Prostate gland (tissue), 2 donors: ENCODE measurements around the gene TRAP1.

Source experiments
- POLR2A ChIP-seq: fragments of 450-650 bp; IDR thresholded peaks from one replicate; pipeline ENCODE4 v1.6.1; 2016; ENCODE audit warnings: antibody characterized with exemption, mild to moderate bottlenecking
- POLR2AphosphoS5 ChIP-seq: sonication (generic); formaldehyde crosslinking; IDR thresholded peaks from one replicate; pipeline ENCODE4 v1.6.1; 2017; ENCODE audit warnings: antibody characterized with exemption
- TF ChIP-seq, protein P1 (sequence below), 4 experiments: fragments of 200-600 bp in 2 of 4; fragments of 450-650 bp in 2 of 4; sonication (generic) in 2 of 4; IDR thresholded peaks; 1 replicate in 3 of 4; 2 replicates in 1 of 4; pipeline ENCODE4 v1.5.1; 2016 to 2019; ENCODE audit warnings: antibody characterized with exemption in 4 of 4, mild to moderate bottlenecking in 2 of 4, moderate library complexity in 2 of 4

GRCh38 chr16:3737181-3737580 lies 19.9 kb upstream of the TRAP1 start:
- TF ChIP-seq POLR2A: no peak
- TF ChIP-seq, protein P1, sequence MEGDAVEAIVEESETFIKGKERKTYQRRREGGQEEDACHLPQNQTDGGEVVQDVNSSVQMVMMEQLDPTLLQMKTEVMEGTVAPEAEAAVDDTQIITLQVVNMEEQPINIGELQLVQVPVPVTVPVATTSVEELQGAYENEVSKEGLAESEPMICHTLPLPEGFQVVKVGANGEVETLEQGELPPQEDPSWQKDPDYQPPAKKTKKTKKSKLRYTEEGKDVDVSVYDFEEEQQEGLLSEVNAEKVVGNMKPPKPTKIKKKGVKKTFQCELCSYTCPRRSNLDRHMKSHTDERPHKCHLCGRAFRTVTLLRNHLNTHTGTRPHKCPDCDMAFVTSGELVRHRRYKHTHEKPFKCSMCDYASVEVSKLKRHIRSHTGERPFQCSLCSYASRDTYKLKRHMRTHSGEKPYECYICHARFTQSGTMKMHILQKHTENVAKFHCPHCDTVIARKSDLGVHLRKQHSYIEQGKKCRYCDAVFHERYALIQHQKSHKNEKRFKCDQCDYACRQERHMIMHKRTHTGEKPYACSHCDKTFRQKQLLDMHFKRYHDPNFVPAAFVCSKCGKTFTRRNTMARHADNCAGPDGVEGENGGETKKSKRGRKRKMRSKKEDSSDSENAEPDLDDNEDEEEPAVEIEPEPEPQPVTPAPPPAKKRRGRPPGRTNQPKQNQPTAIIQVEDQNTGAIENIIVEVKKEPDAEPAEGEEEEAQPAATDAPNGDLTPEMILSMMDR (IDR thresholded peaks at IDR 0.05): no peak
- no peak for TF ChIP-seq POLR2AphosphoS5
